Left renal cortex interstitium (tissue), 4 donors: Measurements from ENCODE around the gene PNPLA7. TPM values are rescaled to one million over a fixed set of nuclear protein-coding genes. Genes with fewer than 3 reads are reported as not detected.
"Not testable (repeated sequence)": the region's sequence is repeated elsewhere in the genome, so short reads cannot be mapped to it uniquely, and the experiment has no call there.

Experiments
- DNase-seq, 4 donors: peaks; one replicate each; pipeline ENCODE4 v3.0.0-alpha.2; 2013; ENCODE audit warnings: low read depth in 4 of 4, low spot score in 2 of 4, missing footprints in 1 of 4
- polyA plus RNA-seq, 4 donors: library from polyadenylated mRNA; unstranded; fragments of 120-200 nt; gene quantifications; one replicate each; pipeline ENCODE4 v1.2.1, GENCODE V29; 2013; ENCODE audit not compliant: insufficient read length in 4 of 4

Gene PNPLA7
- polyA plus RNA-seq, 4 donors, result 1.4 to 3.9 (median 2.7) TPM

DNA sequence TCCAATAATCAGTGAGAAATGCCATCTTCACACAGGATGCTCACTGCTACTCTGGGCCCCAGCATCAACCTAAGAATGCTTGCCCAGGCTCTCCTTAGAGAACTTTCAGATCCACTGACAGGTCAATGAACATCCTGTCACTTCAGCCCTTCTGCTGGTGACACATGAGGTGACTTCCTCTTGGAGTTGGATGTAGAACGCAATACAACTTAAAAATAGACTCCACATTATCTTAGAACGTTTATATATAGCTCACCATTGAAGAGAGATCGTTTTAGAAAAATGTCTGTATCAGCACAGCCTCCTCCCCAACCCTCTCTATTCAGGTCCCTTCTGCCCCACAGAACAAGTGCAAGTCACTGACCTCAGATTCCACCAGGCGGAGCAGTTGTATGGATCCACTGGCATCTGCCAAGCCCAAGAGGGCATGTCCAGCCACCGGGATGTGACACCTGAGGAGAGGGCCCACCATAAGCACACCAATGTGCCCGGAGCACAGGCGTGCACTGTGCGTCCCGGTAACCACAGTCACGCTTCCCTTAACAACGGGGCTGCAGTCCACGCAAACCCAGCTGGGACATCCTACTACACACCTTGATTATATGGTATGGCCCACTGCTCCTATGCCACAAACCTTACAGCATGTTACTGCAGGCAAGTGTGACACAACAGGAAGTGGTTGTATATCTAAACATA, 25.7 kb upstream of the PNPLA7 start:
- no peak for DNase-seq

DNA sequence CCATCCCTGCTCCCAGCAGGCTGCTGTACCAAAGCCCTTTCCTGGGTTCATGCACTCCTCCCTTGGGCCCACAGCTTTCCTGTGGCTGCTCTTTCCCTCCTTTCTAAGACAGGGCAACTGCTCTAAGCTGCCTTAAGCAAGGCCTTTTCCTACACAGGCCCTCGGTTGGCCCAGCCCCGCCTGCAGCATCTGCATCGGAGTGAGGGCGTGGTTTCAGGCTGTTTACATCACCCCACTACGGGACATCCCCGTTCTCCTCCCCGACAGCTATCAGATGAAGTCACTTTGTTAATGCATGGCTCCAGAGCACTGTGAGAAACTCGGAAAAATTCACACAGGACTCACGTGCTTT, 25.1 kb upstream of the PNPLA7 start:
- no peak for DNase-seq

DNA sequence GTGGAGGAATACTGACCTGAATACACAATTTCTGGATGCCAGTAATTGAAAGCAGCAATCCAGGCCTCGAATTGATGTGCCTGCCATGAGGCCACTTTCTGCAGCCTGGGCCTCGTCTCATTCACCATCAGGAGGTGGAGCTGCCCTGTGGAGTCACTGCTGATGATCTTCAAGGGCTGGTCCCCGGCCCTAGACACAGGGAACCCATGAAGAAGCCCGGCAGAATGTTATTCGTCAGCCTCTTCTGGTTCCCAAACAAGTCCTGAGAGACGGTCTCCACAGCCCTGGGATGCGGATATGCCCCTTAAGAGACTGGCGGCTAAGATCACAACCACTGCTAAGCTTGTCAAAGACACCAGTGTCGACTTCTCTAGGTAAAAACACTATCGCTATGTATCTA, 24.0 kb upstream of the PNPLA7 start:
- no peak for DNase-seq

DNA sequence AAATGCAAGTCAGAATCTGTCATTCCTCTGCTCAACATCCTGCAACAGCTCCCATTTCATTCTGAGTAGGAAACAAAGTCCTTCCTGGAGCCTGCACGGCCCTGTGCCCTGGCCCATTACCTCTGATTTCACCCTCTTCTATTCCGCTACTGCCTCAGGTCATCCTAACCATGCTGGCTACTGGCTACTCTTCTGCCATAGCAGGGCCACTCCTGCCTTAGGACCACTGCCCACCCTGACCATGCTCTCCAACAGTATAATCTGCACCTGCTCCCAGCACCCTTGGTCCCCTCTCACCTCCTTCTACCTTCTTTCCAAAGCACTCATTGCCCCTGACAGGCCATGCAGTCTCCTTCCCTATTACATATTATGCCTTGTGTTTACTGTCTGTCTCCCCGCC, 20.4 kb upstream of the PNPLA7 start:
- DNase-seq, result no peak

DNA sequence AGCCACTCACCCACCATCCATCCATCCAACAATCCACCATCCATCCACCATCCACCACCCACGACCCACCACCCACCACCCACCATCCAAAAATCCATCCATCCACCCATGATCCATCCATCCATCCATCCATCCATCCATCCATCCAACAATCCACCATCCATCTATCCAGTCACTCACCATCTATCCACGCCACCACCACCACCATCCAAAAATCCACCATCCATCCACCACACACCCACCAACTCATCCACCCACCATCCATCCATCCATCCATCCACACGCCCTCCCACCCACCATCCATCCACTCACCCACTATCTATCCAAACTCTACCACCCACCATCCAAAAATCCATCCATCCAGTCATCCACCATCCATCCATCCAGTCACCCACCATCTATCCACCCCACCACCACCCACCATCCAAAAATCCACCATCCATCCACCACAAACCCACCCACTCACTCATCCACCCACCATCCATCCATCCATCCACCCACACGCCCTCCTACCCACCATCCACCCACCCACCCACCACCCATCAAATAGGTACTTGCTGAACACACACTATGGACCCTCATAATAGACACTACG, 19.5 kb upstream of the PNPLA7 start:
- no peak for DNase-seq

DNA sequence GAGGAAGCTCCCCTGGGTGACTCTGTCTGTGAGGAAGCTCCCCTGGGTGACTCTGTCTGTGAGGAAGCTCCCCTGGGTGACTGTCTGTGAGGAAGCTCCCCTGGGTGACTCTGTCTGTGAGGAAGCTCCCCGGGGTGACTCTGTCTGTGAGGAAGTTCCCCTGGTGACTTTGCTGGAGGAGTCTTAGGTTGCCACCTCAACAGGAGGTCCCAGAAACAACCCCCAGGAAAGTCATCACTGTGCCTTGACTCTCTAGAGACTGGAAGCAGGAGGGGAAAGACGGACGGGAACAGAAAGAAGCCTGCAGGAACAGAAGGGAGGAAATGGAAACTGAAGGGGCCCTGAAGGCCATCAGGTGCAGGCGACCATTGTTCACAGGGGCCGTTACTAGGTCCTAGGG, 18.2 kb upstream of the PNPLA7 start:
- not testable (repeated sequence) for DNase-seq

DNA sequence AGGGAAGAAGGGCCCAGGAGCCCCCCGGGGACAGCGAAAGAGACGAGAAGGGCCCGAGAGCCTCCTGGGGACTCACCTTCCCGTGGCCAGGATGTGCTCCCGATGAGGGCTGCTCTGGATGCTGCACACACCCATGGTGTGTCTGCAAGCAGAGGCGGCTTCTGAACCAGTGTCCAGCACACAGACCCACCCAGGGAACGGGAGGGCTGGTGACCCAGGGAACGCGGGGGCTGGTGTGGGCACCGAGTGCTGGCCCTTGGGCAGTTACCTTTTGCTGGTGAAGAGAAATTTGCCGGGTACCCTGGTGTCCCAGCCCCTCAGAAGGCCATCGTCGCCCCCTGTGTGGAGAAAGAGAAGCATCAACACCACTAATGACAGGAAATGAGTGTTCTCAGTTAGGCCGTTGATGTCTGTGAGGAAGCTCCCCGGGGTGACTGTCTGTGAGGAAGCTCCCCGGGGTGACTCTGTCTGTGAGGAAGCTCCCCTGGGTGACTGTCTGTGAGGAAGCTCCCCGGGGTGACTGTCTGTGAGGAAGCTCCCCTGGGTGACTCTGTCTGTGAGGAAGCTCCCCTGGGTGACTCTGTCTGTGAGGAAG, 14.7 kb upstream of the PNPLA7 start:
- no peak for DNase-seq

DNA sequence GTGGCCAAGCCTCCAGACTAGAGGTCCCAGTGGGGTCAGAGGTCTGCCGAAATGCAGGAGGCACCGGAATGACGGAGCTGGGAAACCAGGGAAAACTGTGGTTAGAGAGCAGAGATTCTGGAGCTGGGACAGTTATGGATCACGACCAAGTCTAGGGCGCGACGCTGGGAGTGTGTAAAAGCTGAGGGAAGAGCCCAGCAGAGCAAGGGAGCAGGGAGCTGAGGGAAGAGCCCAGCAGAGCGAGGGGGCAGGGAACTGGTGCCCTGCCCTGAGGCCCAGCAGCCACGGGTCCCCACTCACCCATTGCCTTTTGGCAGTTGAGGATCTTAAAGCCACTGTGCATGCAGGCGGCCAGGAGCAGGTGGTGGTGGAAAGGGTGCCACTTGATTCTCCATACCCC, 13.9 kb upstream of the PNPLA7 start:
- no peak for DNase-seq

DNA sequence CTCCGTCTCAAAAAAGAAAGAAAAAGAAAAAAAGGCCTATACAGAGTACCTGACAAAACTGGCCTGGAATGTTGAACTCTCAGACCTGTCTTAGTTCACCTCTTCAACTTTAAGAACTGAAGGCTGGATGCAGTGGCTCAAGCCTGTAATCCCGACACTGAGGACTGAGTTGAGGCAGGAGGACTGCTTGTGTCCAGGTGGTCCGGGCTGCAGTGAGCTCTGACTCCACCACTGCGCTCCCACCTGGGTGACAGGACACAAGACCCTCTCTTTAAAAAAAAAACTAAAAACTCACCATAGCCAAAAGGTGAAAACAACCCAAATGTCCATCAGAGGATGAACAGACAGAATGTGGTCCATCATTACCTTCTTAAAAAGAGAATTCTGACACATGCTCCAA, 7.9 kb upstream of the PNPLA7 start:
- no peak for DNase-seq

DNA sequence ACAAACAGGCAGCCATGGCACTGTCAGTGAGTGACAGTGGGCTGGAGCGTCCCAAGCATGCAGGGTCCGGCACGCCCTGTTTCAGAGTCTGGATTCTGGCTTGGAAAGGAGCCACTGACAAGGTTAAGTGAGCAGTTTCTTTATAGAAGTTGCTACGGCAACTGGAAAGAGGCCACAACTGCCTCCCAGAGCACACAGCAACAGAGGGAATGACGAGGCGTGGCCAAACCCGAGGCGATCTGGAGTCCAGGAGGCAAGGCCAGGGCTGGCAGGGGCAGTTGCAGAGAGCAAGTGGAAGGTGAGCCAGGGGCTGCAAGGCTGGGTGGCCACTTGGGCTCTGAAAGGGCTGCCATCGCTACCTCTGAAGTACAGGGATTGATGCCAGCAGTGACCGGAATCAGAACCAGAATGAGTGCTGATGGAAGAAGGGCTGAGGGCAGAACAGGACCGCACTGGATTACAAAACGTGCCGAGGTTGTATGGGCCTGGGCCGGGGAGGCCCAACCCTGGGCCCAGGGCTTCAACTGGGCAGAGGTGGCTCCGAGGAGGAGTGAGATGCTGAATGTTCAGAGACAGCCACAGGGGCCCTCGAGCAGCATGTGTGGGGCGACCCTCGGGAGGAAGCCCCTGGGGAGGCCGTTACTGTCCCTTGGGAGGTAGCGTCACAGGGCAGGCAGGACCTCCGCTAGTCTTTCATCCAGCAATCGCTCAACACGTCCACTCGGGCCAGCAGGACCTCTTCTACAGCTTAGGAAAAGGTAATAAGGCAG, 6.1 kb upstream of the PNPLA7 start:
- DNase-seq, result no peak

DNA sequence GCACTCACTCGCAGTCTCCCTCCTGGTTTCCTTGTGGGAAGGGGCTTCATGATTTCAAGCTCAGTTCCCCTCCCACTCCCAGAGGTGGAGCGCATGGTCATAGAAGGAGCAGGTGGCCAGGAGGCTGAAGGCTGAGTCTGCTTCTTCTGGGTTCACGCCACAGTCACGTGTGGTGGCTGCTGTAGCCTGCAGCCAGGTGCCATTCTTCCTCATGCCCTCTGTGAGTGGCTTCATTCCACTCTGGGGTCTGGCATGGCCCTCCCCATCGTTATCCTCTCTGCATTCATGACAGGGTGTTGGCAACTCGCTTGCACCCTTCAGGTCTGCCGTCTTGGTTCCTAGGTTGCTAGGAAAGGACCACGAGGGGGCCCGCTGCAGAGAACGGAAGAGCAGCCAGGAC, 5.0 kb upstream of the PNPLA7 start:
- no peak for DNase-seq

DNA sequence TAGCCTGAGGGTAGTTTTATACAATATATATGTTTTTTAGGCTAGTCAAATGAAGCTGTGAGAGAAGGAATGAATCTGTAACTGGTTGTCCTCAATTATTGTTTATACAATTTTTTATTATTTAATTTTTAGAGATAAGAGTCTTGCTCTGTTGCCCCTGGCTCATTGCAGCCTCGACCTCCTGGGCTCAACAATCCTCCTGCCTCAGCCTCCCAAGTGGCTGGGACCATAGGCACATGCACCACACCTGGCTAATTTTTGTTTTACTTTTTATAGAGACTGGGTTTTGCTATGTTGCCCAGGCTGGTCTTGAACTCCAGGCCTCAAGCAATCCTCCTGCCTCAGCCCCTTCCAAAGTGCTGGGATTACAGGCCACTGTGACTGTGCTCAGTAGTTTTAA, 4.1 kb upstream of the PNPLA7 start:
- DNase-seq, result no peak

DNA sequence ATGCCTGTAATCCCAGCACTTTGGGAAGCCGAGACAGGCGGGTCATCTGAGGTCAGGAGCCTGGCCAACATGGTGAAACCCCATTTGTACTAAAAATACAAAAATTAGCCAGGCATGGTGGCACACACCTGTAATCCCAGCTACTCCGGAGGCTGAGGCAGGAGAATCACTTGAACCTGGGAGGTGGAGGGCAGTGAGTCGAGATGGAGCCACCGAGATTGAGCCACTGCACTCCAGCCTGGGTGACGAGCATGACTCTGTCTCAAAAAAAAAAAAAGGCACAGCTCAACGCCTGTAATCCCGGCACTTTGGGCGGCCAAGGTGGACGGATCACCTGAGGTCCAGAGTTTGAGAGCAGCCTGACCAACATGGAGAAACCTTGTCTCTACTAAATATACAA, 3.5 kb upstream of the PNPLA7 start:
- not testable (repeated sequence) for DNase-seq

DNA sequence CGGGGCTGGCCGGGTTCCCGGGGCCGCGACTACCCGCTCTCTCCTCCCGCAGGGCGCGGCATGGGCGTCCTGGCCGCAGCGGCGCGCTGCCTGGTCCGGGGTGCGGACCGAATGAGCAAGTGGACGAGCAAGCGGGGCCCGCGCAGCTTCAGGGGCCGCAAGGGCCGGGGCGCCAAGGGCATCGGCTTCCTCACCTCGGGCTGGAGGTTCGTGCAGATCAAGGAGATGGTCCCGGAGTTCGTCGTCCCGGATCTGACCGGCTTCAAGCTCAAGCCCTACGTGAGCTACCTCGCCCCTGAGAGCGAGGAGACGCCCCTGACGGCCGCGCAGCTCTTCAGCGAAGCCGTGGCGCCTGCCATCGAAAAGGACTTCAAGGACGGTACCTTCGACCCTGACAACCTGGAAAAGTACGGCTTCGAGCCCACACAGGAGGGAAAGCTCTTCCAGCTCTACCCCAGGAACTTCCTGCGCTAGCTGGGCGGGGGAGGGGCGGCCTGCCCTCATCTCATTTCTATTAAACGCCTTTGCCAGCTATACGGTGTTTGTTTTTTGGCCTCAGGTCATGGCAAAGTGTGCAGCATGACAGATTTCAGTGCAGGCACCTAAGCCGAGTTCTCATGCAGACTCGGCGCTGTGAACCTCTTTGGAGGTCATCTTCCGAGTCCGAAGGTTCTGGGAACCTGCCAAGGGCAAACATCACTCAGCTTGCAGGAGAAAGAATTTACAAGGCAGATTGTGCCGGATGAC, 2.0 kb upstream of the PNPLA7 start:
- DNase-seq, result no peak

DNA sequence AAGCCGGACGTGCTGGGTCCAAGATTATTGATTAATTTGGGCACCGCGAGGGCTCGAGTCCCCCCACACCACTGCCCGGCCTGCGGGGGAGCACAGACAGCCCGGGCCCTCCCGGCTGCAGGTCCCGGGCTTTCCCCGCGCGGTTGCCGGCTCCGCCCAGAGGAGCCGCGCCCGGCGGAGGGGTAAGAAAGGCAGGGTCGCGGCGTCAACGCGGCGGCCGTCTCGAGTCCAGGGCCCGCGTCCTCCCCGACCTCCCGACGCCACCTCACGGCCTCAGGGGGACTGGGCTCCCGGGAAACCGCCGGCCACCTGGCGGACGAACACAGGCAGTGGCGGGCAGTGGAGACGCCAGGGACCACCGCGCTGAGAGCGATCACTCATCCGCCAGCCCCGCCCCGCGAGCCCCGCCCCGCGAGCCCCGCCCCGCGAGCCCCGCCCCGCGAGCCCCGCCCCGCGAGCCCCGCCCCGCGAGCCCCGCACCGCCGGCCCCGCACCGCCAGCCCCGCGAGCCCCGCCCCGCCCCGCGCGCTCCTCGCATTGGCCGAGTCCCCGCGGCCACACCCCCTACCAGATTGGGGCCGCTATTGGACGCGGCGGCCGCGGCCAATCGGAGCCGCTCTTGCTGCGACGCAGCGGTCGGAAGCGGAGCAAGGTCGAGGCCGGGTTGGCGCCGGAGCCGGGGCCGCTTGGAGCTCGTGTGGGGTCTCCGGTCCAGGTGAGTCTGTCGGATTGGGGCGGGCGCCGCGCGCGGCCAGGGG, 1.2 kb upstream of the PNPLA7 start, which contains the start of gene MRPL41:
Gene MRPL41 (plus strand): TSS at position 616 of the 758 bp plus-strand sequence. CDS start 203 bp downstream, outside the sequence.
- peak in 3 of 4 donors; percentile 51 to 75 (median 75) for DNase-seq

DNA sequence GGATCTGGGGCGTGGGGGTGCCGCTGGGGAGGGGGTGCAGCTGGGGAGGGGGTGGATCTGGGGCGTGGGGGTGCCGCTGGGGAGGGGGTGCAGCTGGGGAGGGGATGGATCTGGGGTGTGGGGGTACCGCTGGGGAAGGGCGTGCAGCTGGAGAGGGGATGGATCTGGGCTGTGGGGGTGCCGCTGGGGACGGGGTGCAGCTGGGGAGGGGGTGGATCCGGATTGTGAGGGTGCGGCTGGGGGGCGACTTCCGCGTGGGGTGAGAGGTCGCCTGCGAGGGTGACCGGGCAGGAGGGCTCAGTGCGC, 709 bp upstream of the PNPLA7 start:
- not testable (repeated sequence) for DNase-seq

DNA sequence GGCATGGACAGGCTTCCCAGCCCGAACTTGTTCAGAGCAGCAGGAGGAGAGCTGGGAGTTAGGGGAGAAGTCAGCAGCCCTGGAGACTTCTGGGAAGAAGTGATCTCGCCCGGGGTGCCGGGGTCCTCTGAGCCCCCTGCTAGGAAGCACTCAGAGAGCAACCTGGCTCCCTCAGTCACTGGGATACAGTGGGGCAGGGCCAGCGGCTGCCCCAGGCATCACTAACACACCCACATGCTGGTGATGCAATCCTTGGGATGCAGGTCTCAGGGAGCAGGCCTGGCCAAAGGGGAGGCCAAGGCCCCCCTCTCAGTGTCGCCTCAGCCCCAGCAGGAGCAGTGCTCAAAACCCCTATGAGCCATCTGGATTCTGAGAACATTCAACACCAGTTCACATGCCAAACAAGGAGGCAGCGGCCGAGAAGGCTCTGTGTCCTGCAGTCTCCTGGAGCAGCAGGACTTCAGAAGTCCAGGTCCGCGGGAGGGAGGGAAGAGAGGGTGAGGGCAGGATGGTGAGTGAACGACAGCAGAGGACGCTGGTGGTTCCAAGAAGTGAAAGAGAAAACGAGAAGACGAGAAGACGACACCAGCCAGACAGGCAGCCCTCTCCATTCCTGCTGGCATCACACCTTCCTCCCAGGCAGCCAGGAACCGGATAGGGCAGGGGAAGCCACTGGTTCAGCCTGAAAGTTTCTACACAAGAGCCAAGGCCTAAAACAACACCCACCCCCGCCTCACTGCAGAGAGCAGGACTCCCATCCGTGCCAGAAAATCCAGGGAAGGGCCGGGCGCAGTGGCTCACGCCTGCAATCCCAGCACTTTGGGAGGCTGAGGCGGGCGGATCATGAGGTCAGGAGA, 2.3 kb downstream of the PNPLA7 start:
- DNase-seq, result no peak

DNA sequence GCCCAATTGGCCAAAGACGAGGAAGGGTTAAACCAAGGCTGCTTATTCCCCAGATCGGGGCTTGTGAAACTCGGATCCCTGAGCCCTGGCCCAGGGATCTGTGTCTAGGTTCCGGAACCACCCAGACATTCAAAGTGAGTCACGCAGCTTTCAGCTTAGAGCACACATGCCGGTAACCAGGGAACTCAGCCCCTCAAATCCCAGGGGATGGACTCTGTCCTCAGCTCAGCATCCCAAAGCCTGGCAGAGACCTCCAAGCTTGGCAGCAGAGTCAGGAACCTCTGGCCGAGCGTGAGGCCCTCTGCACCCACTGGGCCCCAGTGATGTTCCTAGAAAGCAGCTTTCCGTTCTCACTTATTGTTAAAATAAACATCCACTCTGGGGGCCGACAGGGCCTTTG, 5.1 kb downstream of the PNPLA7 start:
- no peak for DNase-seq

DNA sequence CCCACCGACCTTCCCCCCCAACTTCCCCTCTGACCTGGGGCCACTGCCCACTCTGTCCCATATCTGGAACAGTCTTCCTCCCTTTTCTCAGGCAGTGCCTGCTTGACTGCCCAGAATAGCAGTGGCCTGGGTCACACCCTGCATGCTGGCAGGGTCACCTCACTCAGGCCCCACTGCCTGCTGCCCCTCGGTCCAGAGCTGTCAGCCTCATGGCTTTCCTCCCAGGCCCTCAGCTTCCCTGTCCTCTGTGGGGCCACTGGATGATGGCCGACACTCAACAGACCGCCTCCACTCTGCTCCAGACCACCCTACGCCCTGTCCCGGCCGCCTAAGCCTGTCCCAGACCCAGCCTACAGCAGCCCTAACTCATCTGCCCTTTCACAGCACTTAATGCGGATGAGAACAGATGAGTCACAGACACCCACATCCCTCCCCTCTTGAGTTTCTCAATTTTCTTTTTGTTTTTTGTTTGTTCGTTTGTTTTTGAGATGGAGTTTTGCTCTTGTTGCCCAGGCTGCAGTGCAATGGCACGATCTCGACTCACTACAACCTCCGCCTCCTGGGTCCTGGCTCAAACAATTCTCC, 5.9 kb downstream of the PNPLA7 start:
- DNase-seq, result no peak
